Tibial nerve (tissue), 4 donors: Measurements from ENCODE around the gene S1PR3. TPM values are rescaled to one million over a fixed set of nuclear protein-coding genes. Genes with fewer than 3 reads are reported as not detected.

Experiments used
- DNase-seq, 2 donors: peaks; one replicate each; pipeline ENCODE4 v3.0.0-alpha.2; 2019; ENCODE audit warnings: low spot score in 2 of 2
- H3K27ac ChIP-seq, 4 donors: fragments of 200-600 bp; sonication (generic) in 3 of 4; one replicate each; pipeline ENCODE4 v1.5.1; 2017 to 2019; ENCODE audit warnings: mild to moderate bottlenecking in 1 of 4
- H3K27me3 ChIP-seq, 2 donors: fragments of 200-600 bp; sonication (generic) in 1 of 2; one replicate each; pipeline versions ENCODE4 v1.5.1 to v1.6.0; 2017 to 2019
- H3K36me3 ChIP-seq, 3 donors: fragments of 200-600 bp; sonication (generic); one replicate each; pipeline ENCODE4 v1.5.1; 2018 to 2019
- H3K4me1 ChIP-seq, 4 donors: fragments of 200-600 bp; sonication (generic) in 3 of 4; one replicate each; pipeline ENCODE4 v1.5.1; 2017 to 2019
- H3K4me3 ChIP-seq, 4 donors: fragments of 200-600 bp; sonication (generic) in 3 of 4; one replicate each; pipeline ENCODE4 v1.5.1; 2017 to 2019; ENCODE audit warnings: mild to moderate bottlenecking in 1 of 4, moderate library complexity in 1 of 4
- H3K9me3 ChIP-seq, 4 donors: fragments of 200-600 bp; sonication (generic) in 3 of 4; one replicate each; pipeline ENCODE4 v1.5.1; 2017 to 2019
- EP300 ChIP-seq, 2 donors: sonication (generic); formaldehyde crosslinking; IDR thresholded peaks; one replicate each; pipeline ENCODE4 v1.6.1; 2017; ENCODE audit warnings: antibody characterized with exemption in 2 of 2, mild to moderate bottlenecking in 1 of 2
- POLR2A ChIP-seq, 2 donors: fragments of 450-650 bp; IDR thresholded peaks; one replicate each; pipeline ENCODE4 v1.6.1; 2017; ENCODE audit warnings: antibody characterized with exemption in 2 of 2, mild to moderate bottlenecking in 2 of 2, moderate library complexity in 2 of 2
- WGBS, 2 donors: methylation state at CpG; one replicate each; pipeline ENCODE4 v1.1.5; 2018; 5-methylcytosine and 5-hydroxymethylcytosine counted together
- total RNA-seq, 4 donors: library from RNA; depleted of rRNA; stranded (reverse); fragments of >200 nt; gene quantifications; one replicate each; pipeline ENCODE4 v1.1.0, GENCODE V29; 2016
- TF ChIP-seq, protein P1 (sequence below), 5 experiments: fragments of 200-600 bp in 3 of 5; fragments of 450-650 bp in 2 of 5; sonication (generic) in 3 of 5; IDR thresholded peaks; one replicate each; pipeline ENCODE4 v1.5.1; 2016 to 2019; ENCODE audit warnings: antibody characterized with exemption in 5 of 5, mild to moderate bottlenecking in 3 of 5, moderate library complexity in 2 of 5

Gene S1PR3
- total RNA-seq, 4 donors from 2014 or later: 13.0 to 25.8 (median 14.5) TPM

GRCh38 chr9:88993871-88994460 is 2.7 kb downstream of the S1PR3 start:
- no peak for DNase-seq

DNA sequence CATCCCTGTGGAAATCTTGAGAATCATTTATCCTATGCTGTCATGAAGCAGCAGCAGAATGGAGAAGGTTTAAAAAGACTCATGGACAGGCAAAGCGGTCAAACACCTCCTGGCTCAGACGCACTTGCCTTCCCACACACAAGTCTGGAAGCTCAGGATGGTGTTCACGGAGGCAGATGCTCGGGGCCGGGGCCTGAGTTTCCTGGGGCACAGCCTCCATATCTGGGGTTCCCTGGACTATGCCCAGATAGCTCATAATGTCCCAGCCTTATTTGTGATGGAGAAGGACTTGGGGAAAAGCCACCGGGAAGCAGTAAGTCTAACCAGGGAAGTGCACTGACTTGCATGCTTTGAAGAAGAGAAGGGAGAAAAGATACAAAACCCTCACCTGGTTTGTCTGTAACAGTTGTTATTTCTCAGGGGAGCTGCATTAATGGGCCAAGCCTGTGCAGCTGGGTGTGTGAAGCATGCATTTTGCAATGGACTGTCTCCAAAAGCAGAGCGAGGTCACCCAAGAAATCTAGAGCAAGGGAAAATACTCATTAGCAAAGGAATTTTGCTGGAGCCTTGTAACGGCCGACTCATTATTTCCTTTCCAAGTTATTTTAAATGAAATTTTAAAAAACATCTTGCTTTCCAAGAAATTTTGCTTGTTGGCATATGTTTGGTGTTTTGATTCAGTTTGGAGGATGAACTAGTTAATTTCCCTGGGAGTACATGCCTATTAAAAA is 3.4 kb downstream of the S1PR3 start:
- DNase-seq: no peak
- Histone ChIP-seq H3K27ac (peak overlapping the region in 2 of 4 donors; percentile 48 to 49), H3K27me3 (no peaks in the 10 kb centered on the region), H3K9me3 (no peaks in the 10 kb centered on the region), H3K4me1 (peaks cover 0 to 94% (median 59%) of the 10 kb centered on the region in 4 donors), H3K36me3 (no peaks in the 10 kb centered on the region), H3K4me3 (peak overlapping the region in 2 of 4 donors; percentile 7 to 24)
- peak in 1 of 2 donors; percentile 10 for TF ChIP-seq EP300 (IDR thresholded peaks at IDR 0.05)
- TF ChIP-seq, protein P1, sequence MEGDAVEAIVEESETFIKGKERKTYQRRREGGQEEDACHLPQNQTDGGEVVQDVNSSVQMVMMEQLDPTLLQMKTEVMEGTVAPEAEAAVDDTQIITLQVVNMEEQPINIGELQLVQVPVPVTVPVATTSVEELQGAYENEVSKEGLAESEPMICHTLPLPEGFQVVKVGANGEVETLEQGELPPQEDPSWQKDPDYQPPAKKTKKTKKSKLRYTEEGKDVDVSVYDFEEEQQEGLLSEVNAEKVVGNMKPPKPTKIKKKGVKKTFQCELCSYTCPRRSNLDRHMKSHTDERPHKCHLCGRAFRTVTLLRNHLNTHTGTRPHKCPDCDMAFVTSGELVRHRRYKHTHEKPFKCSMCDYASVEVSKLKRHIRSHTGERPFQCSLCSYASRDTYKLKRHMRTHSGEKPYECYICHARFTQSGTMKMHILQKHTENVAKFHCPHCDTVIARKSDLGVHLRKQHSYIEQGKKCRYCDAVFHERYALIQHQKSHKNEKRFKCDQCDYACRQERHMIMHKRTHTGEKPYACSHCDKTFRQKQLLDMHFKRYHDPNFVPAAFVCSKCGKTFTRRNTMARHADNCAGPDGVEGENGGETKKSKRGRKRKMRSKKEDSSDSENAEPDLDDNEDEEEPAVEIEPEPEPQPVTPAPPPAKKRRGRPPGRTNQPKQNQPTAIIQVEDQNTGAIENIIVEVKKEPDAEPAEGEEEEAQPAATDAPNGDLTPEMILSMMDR (IDR thresholded peaks at IDR 0.05): no peak
- WGBS, 2 donors: 33 to 36% methylated on average over 9 of the region's 9 CpGs

More at GRCh38 chr9:88993871-88994460, 2.7 kb downstream of the S1PR3 start:
- TF ChIP-seq POLR2A (IDR thresholded peaks at IDR 0.05) (no peak), EP300 (IDR thresholded peaks at IDR 0.05) (no peak)
- TF ChIP-seq, protein P1 (IDR thresholded peaks at IDR 0.05): no peak
- H3K4me3 ChIP-seq: peak overlapping the region in 2 of 4 donors; percentile 7 to 24
- no peaks in the 10 kb centered on the region for H3K27me3 ChIP-seq
- H3K4me1 ChIP-seq: peaks cover 0 to 94% (median 54%) of the 10 kb centered on the region in 4 donors
- peak overlapping the region in 2 of 4 donors; percentile 48 to 49 for H3K27ac ChIP-seq
- no peaks in the 10 kb centered on the region for H3K36me3 ChIP-seq
- H3K9me3 ChIP-seq: no peaks in the 10 kb centered on the region
- WGBS, 2 donors: 68 to 72% methylated on average over 12 to 14 of the region's 14 CpGs

DNA sequence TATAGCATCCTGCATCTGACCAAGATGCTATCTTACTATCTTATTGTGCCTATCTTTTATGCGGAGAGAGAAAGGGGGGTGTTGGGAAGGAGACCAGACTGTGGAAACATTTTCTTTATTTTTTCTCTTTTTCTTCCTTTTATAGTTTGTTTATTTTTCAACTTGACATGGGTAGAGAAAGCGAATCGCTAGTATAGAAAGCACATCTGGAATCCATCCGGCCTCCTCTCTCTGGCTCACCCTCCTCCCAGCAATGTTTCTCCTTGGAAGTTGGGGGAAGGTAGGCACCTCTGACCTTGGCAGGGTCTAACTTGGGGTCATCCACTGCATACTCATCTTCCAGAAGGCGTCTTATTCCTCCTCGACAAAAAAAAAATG is 3.9 kb downstream of the S1PR3 start:
- no peak overlapping the region for H3K4me3 ChIP-seq
- no peak for DNase-seq
- 38 to 51% methylated on average over 6 of the region's 6 CpGs for WGBS, 2 donors
- no peaks in the 10 kb centered on the region for H3K36me3 ChIP-seq
- peak overlapping the region in 1 of 4 donors; percentile 49 for H3K27ac ChIP-seq
- no peaks in the 10 kb centered on the region for H3K27me3 ChIP-seq
- peaks cover 0 to 99% (median 56%) of the 10 kb centered on the region in 4 donors for H3K4me1 ChIP-seq
- no peaks in the 10 kb centered on the region for H3K9me3 ChIP-seq
- no peak for TF ChIP-seq POLR2A (IDR thresholded peaks at IDR 0.05)

DNA sequence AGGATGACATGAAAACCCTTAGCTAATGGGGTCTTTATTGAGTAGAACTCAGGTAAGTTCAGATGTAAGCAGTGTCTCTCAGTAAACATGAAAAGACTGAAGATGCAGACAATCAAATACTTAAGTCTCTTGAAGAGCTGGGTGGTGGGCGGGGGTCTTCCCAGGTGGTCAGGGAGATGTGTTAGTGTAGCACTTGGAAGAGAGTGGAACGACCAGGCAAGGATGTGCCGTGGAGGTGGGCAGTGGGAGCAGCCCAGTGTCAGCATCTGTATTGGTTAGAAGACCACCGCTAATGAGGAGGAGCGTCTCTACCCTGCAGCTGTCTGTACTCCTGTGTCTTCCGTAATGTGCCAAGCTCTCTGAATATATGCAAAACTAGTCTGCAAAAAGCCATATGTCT is 4.4 kb downstream of the S1PR3 start:
- TF ChIP-seq POLR2A (IDR thresholded peaks at IDR 0.05) (no peak), EP300 (IDR thresholded peaks at IDR 0.05) (no peak)
- TF ChIP-seq, protein P1 (IDR thresholded peaks at IDR 0.05): no peak
- Histone ChIP-seq H3K9me3 (no peaks in the 10 kb centered on the region), H3K27me3 (no peaks in the 10 kb centered on the region), H3K4me3 (no peak overlapping the region), H3K36me3 (no peaks in the 10 kb centered on the region), H3K27ac (no peak overlapping the region), H3K4me1 (peaks cover 0 to 100% (median 59%) of the 10 kb centered on the region in 4 donors)
- 77 to 84% methylated on average over 6 of the region's 6 CpGs for WGBS, 2 donors
- DNase-seq: no peak

GRCh38 chr9:88996046-88996920 is 5.0 kb downstream of the S1PR3 start:
- Histone ChIP-seq H3K4me1 (peaks cover 0 to 100% (median 62%) of the 10 kb centered on the region in 4 donors), H3K27ac (no peak overlapping the region), H3K9me3 (no peaks in the 10 kb centered on the region), H3K27me3 (no peaks in the 10 kb centered on the region), H3K4me3 (no peak overlapping the region), H3K36me3 (no peaks in the 10 kb centered on the region)
- no peak for DNase-seq
- TF ChIP-seq POLR2A (IDR thresholded peaks at IDR 0.05): no peak
- TF ChIP-seq, protein P1 (IDR thresholded peaks at IDR 0.05): no peak
- TF ChIP-seq EP300 (IDR thresholded peaks at IDR 0.05): no peak
- WGBS, 2 donors: 83 to 86% methylated on average over 13 to 14 of the region's 14 CpGs
